Midbrain (tissue), 1 donor: ENCODE measurements around the gene TSPAN14.
"Not testable (repeated sequence)": the region's sequence is repeated elsewhere in the genome, so short reads cannot be mapped to it uniquely, and the experiment has no call there.

Experiments
- DNase-seq: peaks from one replicate; lab custom pipeline; 2025; lab: John Stamatoyannopoulos, UW

The TSPAN14 gene

GRCh38 chr10:80542053-80542452, 87.9 kb downstream of the TSPAN14 start:
- no peak for DNase-seq

GRCh38 chr10:80542652-80543318, 88.7 kb downstream of the TSPAN14 start:
- DNase-seq: no peak

- not testable (repeated sequence) for DNase-seq
These were observed 89.2 kb downstream of the TSPAN14 start for GRCh38 chr10:80543319-80543672.

- DNase-seq: no peak
These were observed 90.3 kb downstream of the TSPAN14 start for GRCh38 chr10:80544316-80544953.

- no peak for DNase-seq
These were observed 91.3 kb downstream of the TSPAN14 start for GRCh38 chr10:80545258-80545881.

- DNase-seq: no peak
These were observed 98.1 kb downstream of the TSPAN14 start for GRCh38 chr10:80552151-80552646.

GRCh38 chr10:80553436-80553835, 99.3 kb downstream of the TSPAN14 start:
- no peak for DNase-seq

GRCh38 chr10:80554050-80554449, 99.9 kb downstream of the TSPAN14 start:
- no peak for DNase-seq

GRCh38 chr10:80555415-80555814, 101.3 kb downstream of the TSPAN14 start:
- DNase-seq: no peak

- DNase-seq: no peak
These were observed 107.8 kb downstream of the TSPAN14 start for GRCh38 chr10:80561950-80562349.

- no peak for DNase-seq
These were observed 113.2 kb downstream of the TSPAN14 start for GRCh38 chr10:80567292-80567691.

GRCh38 chr10:80569131-80569895, 115.2 kb downstream of the TSPAN14 start:
- no peak for DNase-seq

- no peak for DNase-seq
These were observed 117.2 kb downstream of the TSPAN14 start for GRCh38 chr10:80571352-80571751.

- no peak for DNase-seq
These were observed 125.2 kb downstream of the TSPAN14 start for GRCh38 chr10:80579181-80579763.

- no peak for DNase-seq
These were observed 125.9 kb downstream of the TSPAN14 start for GRCh38 chr10:80579849-80580637.

GRCh38 chr10:80580638-80581468, 126.7 kb downstream of the TSPAN14 start:
- DNase-seq: no peak

GRCh38 chr10:80581469-80581835, 127.3 kb downstream of the TSPAN14 start:
- no peak for DNase-seq

- no peak for DNase-seq
These were observed 128.3 kb downstream of the TSPAN14 start for GRCh38 chr10:80582286-80582960.
